ENCODE results near the gene ZNF764.

ZNF764 gene

GRCh38 chr16:30571445-30572322, 13.5 kb upstream of the ZNF764 start, which contains the start of gene ZNF688:
Gene ZNF688, minus strand, starts transcription at chr16:30571714. Its CDS starts 85 bp downstream, at chr16:30571629.
- peak; percentile 90 for ATAC-seq (ENCODE audit: insufficient read depth, low read depth)
- no peaks in the 10 kb centered on the region for H4K20me1 ChIP-seq (ENCODE audit: insufficient read depth, low read length)

GRCh38 chr16:30570636-30571444, 12.7 kb upstream of the ZNF764 start:
- Histone ChIP-seq H3K4me1 (ENCODE audit: insufficient read depth, low read length) (peaks cover 68% of the 10 kb centered on the region), H3K4me2 (ENCODE audit: insufficient read depth, low read length) (peak overlapping the region; percentile 78), H2AFZ (ENCODE audit: low read depth, low read length) (peak overlapping the region; percentile 80), H3K36me3 (ENCODE audit: insufficient read depth, low read length) (peaks cover 13% of the 10 kb centered on the region; the same call in 1 of the 2 replicates), H4K20me1 (ENCODE audit: insufficient read depth, low read length) (no peaks in the 10 kb centered on the region), H3K27ac (ENCODE audit: low read length) (peak overlapping the region; percentile 96), H3K4me3 (ENCODE audit: low read depth in 1 of 2, low read length in 2 of 2) (peak overlapping the region; percentile 52 to 92), H3K27me3 (ENCODE audit: insufficient read depth, low read length, poor library complexity) (no peaks in the 10 kb centered on the region), H3K79me2 (ENCODE audit: insufficient read depth, low read length) (peaks cover 54% of the 10 kb centered on the region), H3K9me3 (ENCODE audit: insufficient read depth, low read length, severe bottlenecking) (no peaks in the 10 kb centered on the region), H3K9ac (ENCODE audit: low read depth, low read length) (peak overlapping the region; percentile 94)
- ATAC-seq (ENCODE audit: insufficient read depth, low read depth) (no peak; the same call in 2 of the 3 replicates), DNase-seq (no peak)
- TF ChIP-seq EZH2 (IDR thresholded peaks at IDR 0.05; ENCODE audit: borderline replicate concordance, low read depth, low read length, severe bottlenecking) (no peak), CTCF (IDR thresholded peaks at IDR 0.05; ENCODE audit: borderline replicate concordance, extremely low read depth, low read length, poor library complexity, severe bottlenecking) (no peak)

More at GRCh38 chr16:30571445-30572322, 13.5 kb upstream of the ZNF764 start, which contains the start of gene ZNF688:
- H3K27ac ChIP-seq (ENCODE audit: low read length): peak within 1 kb of the TSS; percentile 96
- H3K36me3 ChIP-seq (ENCODE audit: insufficient read depth, low read length): peaks cover 16% of the 10 kb centered on the region
- peak within 1 kb of the TSS; percentile 78 for H3K4me2 ChIP-seq (ENCODE audit: insufficient read depth, low read length)
- peak within 1 kb of the TSS; percentile 94 for H3K9ac ChIP-seq (ENCODE audit: low read depth, low read length)
- no peak for TF ChIP-seq CTCF (IDR thresholded peaks at IDR 0.05; ENCODE audit: borderline replicate concordance, extremely low read depth, low read length, poor library complexity, severe bottlenecking)
- no peak for TF ChIP-seq EZH2 (IDR thresholded peaks at IDR 0.05; ENCODE audit: borderline replicate concordance, low read depth, low read length, severe bottlenecking)
- no peaks in the 10 kb centered on the region for H3K9me3 ChIP-seq (ENCODE audit: insufficient read depth, low read length, severe bottlenecking)
- DNase-seq: peak; percentile 99
- H2AFZ ChIP-seq (ENCODE audit: low read depth, low read length): peak within 1 kb of the TSS; percentile 83
- H3K79me2 ChIP-seq (ENCODE audit: insufficient read depth, low read length): peaks cover 59% of the 10 kb centered on the region
- H3K4me3 ChIP-seq (ENCODE audit: low read depth in 1 of 2, low read length in 2 of 2): peak within 1 kb of the TSS; percentile 71 to 92
- peaks cover 68% of the 10 kb centered on the region for H3K4me1 ChIP-seq (ENCODE audit: insufficient read depth, low read length)
- H3K27me3 ChIP-seq (ENCODE audit: insufficient read depth, low read length, poor library complexity): no peaks in the 10 kb centered on the region

- peak overlapping the region; percentile 78; the same call in 1 of the 2 replicates for H3K4me2 ChIP-seq (ENCODE audit: insufficient read depth, low read length)
- DNase-seq (no peak), ATAC-seq (ENCODE audit: insufficient read depth, low read depth) (no peak)
- H3K4me1 ChIP-seq (ENCODE audit: insufficient read depth, low read length): peaks cover 62% of the 10 kb centered on the region
- no peaks in the 10 kb centered on the region for H3K27me3 ChIP-seq (ENCODE audit: insufficient read depth, low read length, poor library complexity)
- H3K79me2 ChIP-seq (ENCODE audit: insufficient read depth, low read length): peaks cover 46% of the 10 kb centered on the region
- H4K20me1 ChIP-seq (ENCODE audit: insufficient read depth, low read length): no peaks in the 10 kb centered on the region
- H3K36me3 ChIP-seq (ENCODE audit: insufficient read depth, low read length): peaks cover 12% of the 10 kb centered on the region; the same call in 1 of the 2 replicates
- H3K4me3 ChIP-seq (ENCODE audit: low read depth in 1 of 2, low read length in 2 of 2): peak overlapping the region in 1 of 2 experiments; percentile 92; a peak in 2 of 4 replicates
- H3K9ac ChIP-seq (ENCODE audit: low read depth, low read length): peak overlapping the region; percentile 94
- no peak overlapping the region for H2AFZ ChIP-seq (ENCODE audit: low read depth, low read length)
- no peaks in the 10 kb centered on the region for H3K9me3 ChIP-seq (ENCODE audit: insufficient read depth, low read length, severe bottlenecking)
- no peak for TF ChIP-seq EZH2 (IDR thresholded peaks at IDR 0.05; ENCODE audit: borderline replicate concordance, low read depth, low read length, severe bottlenecking)
- TF ChIP-seq CTCF (IDR thresholded peaks at IDR 0.05; ENCODE audit: borderline replicate concordance, extremely low read depth, low read length, poor library complexity, severe bottlenecking): no peak
- H3K27ac ChIP-seq (ENCODE audit: low read length): no peak overlapping the region
These were observed 11.8 kb upstream of the ZNF764 start for GRCh38 chr16:30569746-30570635.

All from DND-41 (cell line).